Measurements from ENCODE around the gene HCRTR2. TPM values are rescaled to one million over a fixed set of nuclear protein-coding genes. Genes with fewer than 3 reads are reported as not detected.

The HCRTR2 gene
- total and polyA plus RNA-seq, 2 of the 8 experiments (the other 6 are each of a cell fraction or from before 2014, with no cell fraction given) = 0.19 to 0.23 TPM

DNA sequence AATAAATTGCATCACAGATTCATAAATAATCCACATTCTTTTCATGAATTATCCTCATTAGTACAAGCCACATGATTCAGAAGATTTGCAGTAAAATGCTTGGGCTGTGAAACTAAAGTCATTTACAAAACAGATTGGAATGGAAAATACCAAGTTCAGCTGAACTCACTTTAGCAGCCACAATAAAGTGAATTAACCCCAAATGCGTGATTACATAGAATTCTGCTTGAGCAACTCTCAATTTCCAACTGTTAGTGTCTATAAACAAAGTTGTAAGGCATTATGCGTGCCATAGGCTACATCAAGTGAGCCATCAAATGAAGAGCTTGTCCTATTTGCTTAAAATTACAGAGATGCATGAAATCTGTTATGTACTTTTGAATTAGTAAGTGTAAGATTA, 92.6 kb downstream of the HCRTR2 start (continued):
- TF ChIP-seq, protein P1, sequence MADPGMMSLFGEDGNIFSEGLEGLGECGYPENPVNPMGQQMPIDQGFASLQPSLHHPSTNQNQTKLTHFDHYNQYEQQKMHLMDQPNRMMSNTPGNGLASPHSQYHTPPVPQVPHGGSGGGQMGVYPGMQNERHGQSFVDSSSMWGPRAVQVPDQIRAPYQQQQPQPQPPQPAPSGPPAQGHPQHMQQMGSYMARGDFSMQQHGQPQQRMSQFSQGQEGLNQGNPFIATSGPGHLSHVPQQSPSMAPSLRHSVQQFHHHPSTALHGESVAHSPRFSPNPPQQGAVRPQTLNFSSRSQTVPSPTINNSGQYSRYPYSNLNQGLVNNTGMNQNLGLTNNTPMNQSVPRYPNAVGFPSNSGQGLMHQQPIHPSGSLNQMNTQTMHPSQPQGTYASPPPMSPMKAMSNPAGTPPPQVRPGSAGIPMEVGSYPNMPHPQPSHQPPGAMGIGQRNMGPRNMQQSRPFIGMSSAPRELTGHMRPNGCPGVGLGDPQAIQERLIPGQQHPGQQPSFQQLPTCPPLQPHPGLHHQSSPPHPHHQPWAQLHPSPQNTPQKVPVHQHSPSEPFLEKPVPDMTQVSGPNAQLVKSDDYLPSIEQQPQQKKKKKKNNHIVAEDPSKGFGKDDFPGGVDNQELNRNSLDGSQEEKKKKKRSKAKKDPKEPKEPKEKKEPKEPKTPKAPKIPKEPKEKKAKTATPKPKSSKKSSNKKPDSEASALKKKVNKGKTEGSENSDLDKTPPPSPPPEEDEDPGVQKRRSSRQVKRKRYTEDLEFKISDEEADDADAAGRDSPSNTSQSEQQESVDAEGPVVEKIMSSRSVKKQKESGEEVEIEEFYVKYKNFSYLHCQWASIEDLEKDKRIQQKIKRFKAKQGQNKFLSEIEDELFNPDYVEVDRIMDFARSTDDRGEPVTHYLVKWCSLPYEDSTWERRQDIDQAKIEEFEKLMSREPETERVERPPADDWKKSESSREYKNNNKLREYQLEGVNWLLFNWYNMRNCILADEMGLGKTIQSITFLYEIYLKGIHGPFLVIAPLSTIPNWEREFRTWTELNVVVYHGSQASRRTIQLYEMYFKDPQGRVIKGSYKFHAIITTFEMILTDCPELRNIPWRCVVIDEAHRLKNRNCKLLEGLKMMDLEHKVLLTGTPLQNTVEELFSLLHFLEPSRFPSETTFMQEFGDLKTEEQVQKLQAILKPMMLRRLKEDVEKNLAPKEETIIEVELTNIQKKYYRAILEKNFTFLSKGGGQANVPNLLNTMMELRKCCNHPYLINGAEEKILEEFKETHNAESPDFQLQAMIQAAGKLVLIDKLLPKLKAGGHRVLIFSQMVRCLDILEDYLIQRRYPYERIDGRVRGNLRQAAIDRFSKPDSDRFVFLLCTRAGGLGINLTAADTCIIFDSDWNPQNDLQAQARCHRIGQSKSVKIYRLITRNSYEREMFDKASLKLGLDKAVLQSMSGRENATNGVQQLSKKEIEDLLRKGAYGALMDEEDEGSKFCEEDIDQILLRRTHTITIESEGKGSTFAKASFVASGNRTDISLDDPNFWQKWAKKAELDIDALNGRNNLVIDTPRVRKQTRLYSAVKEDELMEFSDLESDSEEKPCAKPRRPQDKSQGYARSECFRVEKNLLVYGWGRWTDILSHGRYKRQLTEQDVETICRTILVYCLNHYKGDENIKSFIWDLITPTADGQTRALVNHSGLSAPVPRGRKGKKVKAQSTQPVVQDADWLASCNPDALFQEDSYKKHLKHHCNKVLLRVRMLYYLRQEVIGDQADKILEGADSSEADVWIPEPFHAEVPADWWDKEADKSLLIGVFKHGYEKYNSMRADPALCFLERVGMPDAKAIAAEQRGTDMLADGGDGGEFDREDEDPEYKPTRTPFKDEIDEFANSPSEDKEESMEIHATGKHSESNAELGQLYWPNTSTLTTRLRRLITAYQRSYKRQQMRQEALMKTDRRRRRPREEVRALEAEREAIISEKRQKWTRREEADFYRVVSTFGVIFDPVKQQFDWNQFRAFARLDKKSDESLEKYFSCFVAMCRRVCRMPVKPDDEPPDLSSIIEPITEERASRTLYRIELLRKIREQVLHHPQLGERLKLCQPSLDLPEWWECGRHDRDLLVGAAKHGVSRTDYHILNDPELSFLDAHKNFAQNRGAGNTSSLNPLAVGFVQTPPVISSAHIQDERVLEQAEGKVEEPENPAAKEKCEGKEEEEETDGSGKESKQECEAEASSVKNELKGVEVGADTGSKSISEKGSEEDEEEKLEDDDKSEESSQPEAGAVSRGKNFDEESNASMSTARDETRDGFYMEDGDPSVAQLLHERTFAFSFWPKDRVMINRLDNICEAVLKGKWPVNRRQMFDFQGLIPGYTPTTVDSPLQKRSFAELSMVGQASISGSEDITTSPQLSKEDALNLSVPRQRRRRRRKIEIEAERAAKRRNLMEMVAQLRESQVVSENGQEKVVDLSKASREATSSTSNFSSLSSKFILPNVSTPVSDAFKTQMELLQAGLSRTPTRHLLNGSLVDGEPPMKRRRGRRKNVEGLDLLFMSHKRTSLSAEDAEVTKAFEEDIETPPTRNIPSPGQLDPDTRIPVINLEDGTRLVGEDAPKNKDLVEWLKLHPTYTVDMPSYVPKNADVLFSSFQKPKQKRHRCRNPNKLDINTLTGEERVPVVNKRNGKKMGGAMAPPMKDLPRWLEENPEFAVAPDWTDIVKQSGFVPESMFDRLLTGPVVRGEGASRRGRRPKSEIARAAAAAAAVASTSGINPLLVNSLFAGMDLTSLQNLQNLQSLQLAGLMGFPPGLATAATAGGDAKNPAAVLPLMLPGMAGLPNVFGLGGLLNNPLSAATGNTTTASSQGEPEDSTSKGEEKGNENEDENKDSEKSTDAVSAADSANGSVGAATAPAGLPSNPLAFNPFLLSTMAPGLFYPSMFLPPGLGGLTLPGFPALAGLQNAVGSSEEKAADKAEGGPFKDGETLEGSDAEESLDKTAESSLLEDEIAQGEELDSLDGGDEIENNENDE (IDR thresholded peaks at IDR 0.05; ENCODE audit: insufficient replicate concordance, low read length) = no peak

All from H1 (cell line).